LNCAP (cell line): ENCODE results near the gene DKKL1.

Experiments
- CTCF ChIP-seq: fragments of 450-650 bp; IDR thresholded peaks from 2 replicates; pipeline ENCODE4 v1.5.1; 2017; ENCODE audit warnings: mild to moderate bottlenecking

Gene DKKL1

GRCh38 chr19:49363268-49364082 lies at the start of gene DKKL1:
TSS of gene DKKL1 (plus strand) at chr19:49363877. CDS start at chr19:49363999, 122 bp downstream.
- TF ChIP-seq CTCF: no peak; the same call in 1 of the 2 replicates

GRCh38 chr19:49315111-49315510 lies 48.6 kb upstream of the DKKL1 start:
- TF ChIP-seq CTCF: no peak

GRCh38 chr19:49316284-49316683 lies 47.4 kb upstream of the DKKL1 start:
- TF ChIP-seq CTCF: no peak

- TF ChIP-seq CTCF: no peak
Observed at GRCh38 chr19:49318296-49318695, 45.4 kb upstream of the DKKL1 start.

GRCh38 chr19:49324801-49325576 lies 38.7 kb upstream of the DKKL1 start, which contains the start of gene SLC6A16:
TSS of gene SLC6A16 (minus strand) at chr19:49325191. CDS start at chr19:49311347, 13,844 bp downstream.
- no peak for TF ChIP-seq CTCF

- TF ChIP-seq CTCF: no peak
Observed at GRCh38 chr19:49326165-49326704, 37.4 kb upstream of the DKKL1 start.

- TF ChIP-seq CTCF: peak; percentile 61
Observed at GRCh38 chr19:49327878-49328544, 35.7 kb upstream of the DKKL1 start.
